GM12892 (cell line): ENCODE measurements around the gene SPAG17.

ENCODE experiments used
- POLR2A ChIP-seq: IDR thresholded peaks from 2 replicates; pipeline ENCODE4 v1.6.1; 2011; ENCODE audit warnings: low read depth, low read length, control low read depth
- POLR2AphosphoS5 ChIP-seq: IDR thresholded peaks from 2 replicates; pipeline ENCODE4 v1.6.1; 2011; ENCODE audit warnings: low read depth, low read length, control low read depth
- TAF1 ChIP-seq: IDR thresholded peaks from 2 replicates; pipeline ENCODE4 v1.6.1; 2011; ENCODE audit warnings: low read depth, mild to moderate bottlenecking, control low read depth, low read length, borderline replicate concordance

DNA sequence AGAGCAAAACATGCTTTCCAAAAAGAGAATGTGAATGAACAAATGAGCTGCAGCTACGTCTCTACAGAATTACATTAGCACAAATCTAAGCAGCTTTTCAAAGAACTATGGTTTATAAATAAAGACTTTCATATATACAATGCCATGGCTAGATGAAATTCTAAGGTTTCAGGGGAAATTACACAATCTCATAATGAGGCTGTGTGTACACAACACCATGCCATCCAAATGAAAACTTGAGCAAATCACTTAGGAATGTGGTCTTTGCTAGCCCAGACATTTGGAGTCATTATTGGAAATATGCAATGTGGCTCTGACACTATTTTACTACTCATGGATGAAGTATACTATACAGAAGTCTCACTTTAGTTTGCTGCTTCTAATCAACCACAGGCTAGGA is 37.5 kb downstream of the SPAG17 start:
- TF ChIP-seq TAF1 = no peak
- TF ChIP-seq POLR2AphosphoS5 = no peak
- TF ChIP-seq POLR2A = no peak
